Liver (tissue), 9 donors: ENCODE results near the gene TRIM17. TPM values are rescaled to one million over a fixed set of nuclear protein-coding genes. Genes with fewer than 3 reads are reported as not detected.

ENCODE experiments used
- DNase-seq: peaks from one replicate; pipeline ENCODE4 v3.0.0-alpha.2; 2017; ENCODE audit warnings: low spot score
- H3K27ac ChIP-seq, 2 donors: one replicate each; pipeline ENCODE4 v1.7.0; 2013; ENCODE audit warnings: inconsistent platforms in 2 of 2, low read length in 2 of 2, control low read depth in 1 of 2, low read depth in 1 of 2, mild to moderate bottlenecking in 1 of 2
- H3K27me3 ChIP-seq, 4 donors: one replicate each; pipeline versions ENCODE4 v1.6.1 to v1.7.0; 2013; ENCODE audit warnings: low read length in 3 of 4, inconsistent platforms in 1 of 4, mild to moderate bottlenecking in 1 of 4, moderate library complexity in 1 of 4; ENCODE audit not compliant: control insufficient read depth in 4 of 4, insufficient read depth in 4 of 4
- H3K36me3 ChIP-seq, 4 donors: one replicate each; pipeline versions ENCODE4 v1.6.1 to v1.7.0; 2013; ENCODE audit warnings: low read length in 3 of 4, mild to moderate bottlenecking in 3 of 4, low read depth in 1 of 4, moderate library complexity in 1 of 4; ENCODE audit not compliant: control insufficient read depth in 4 of 4, insufficient read depth in 3 of 4
- H3K4me1 ChIP-seq, 4 donors: one replicate each; pipeline versions ENCODE4 v1.6.1 to v1.7.0; 2013; ENCODE audit warnings: low read length in 3 of 4, mild to moderate bottlenecking in 3 of 4, moderate library complexity in 1 of 4; ENCODE audit not compliant: control insufficient read depth in 4 of 4, insufficient read depth in 4 of 4
- H3K4me3 ChIP-seq, 3 donors: one replicate each; pipeline versions ENCODE4 v1.6.1 to v1.7.0; 2013; ENCODE audit warnings: low read length in 3 of 3, control low read depth in 1 of 3, low read depth in 1 of 3, mild to moderate bottlenecking in 1 of 3
- H3K9ac ChIP-seq, 2 donors: one replicate each; pipeline ENCODE4 v1.7.0; 2013; ENCODE audit warnings: low read length in 2 of 2, mild to moderate bottlenecking in 2 of 2, moderate library complexity in 2 of 2, control low read depth in 1 of 2, low read depth in 1 of 2
- H3K9me3 ChIP-seq, 4 donors: one replicate each; pipeline versions ENCODE4 v1.6.1 to v1.7.0; 2013; ENCODE audit warnings: low read length in 3 of 4; ENCODE audit not compliant: control insufficient read depth in 4 of 4
- EGR1 ChIP-seq, 2 donors: IDR thresholded peaks; 2 replicates each; pipeline ENCODE4 v1.6.1; 2016 to 2018; ENCODE audit warnings: antibody characterized with exemption in 2 of 2, low read depth in 2 of 2
- FOXA1 ChIP-seq: IDR thresholded peaks from 2 replicates; pipeline ENCODE4 v1.6.1; 2016; ENCODE audit warnings: antibody characterized with exemption
- HNF4G ChIP-seq: IDR thresholded peaks from 2 replicates; pipeline ENCODE4 v1.6.1; 2016; ENCODE audit warnings: antibody characterized with exemption
- RXRA ChIP-seq, 2 donors: IDR thresholded peaks; 2 replicates each; pipeline ENCODE4 v1.6.1; 2017 to 2018; ENCODE audit warnings: antibody characterized with exemption in 2 of 2, mild to moderate bottlenecking in 1 of 2
- SP1 ChIP-seq: IDR thresholded peaks from 2 replicates; pipeline ENCODE4 v1.6.1; 2018; ENCODE audit warnings: antibody characterized with exemption, mild to moderate bottlenecking
- TAF1 ChIP-seq: conservative IDR thresholded peaks from 2 replicates; pipeline ENCODE4 v1.6.1; 2016; ENCODE audit warnings: antibody characterized with exemption, mild to moderate bottlenecking
- WGBS: extraction: QIAGEN DNeasy Blood & Tissue Kit; methylation state at CpG from one replicate; pipeline ENCODE4 v1.1.7; 2013; 5-methylcytosine and 5-hydroxymethylcytosine counted together
- polyA plus RNA-seq, 2 donors: library from polyadenylated mRNA; stranded (reverse) in 1 of 2; unstranded in 1 of 2; fragments of 200-250 nt in 1 of 2; fragments of >200 nt in 1 of 2; fragmentation: Nextera tagmentation in 1 of 2; extraction: Ambion mirVana in 1 of 2; gene quantifications; one replicate each; pipeline versions ENCODE4 v1.2.1 to v1.2.3, GENCODE V29; 2013 to 2015
- total RNA-seq, 2 donors: library from RNA; depleted of rRNA; stranded (reverse); fragments of >200 nt; gene quantifications; one replicate each; pipeline ENCODE4 v1.2.3, GENCODE V29; 2014
- TF ChIP-seq, protein P1 (sequence below): IDR thresholded peaks from 2 replicates; pipeline ENCODE4 v1.6.1; 2016; ENCODE audit warnings: antibody characterized with exemption
- TF ChIP-seq, protein P2 (sequence below): fragments of 150-350 bp; IDR thresholded peaks from 2 replicates; pipeline ENCODE4 v1.5.1; 2017; ENCODE audit warnings: improper control_type of control experiment, low read depth, low read length; ENCODE audit not compliant: missing input control
- donor health status: healthy.
- donor health status: healthy.
- donor health status: healthy.
- donor health status: healthy.
- donor health status: healthy.

The TRIM17 gene
- total and polyA plus RNA-seq, 4 donors, result 0.08 to 0.49 TPM; not detected in 2

DNA sequence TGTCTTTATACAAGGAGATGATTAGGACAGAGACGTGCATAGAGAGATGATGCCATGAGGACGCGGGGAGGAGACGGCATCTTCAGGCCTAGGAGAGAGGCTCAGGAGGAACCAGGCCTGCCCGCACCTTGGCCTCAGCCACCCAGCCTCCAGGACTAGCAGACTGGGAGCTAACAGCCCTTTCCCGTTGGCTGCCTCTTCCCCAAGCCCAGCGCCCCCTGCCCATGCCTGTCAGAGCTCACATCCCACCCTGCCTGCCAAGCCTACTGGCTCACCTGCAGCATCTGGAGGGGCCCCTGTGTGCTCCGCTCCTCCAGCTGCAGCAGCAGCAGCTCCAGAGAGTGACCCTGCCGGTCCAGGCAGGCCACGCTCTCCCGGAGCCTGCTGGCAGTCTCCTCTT is 6.0 kb downstream of the TRIM17 start:
- WGBS, result 95% methylated on average over 11 of the region's 11 CpGs
- Histone ChIP-seq H3K9me3 (no peaks in the 10 kb centered on the region), H3K36me3 (no peaks in the 10 kb centered on the region), H3K4me3 (no peak overlapping the region), H3K4me1 (peaks cover 1 to 6% (median 4%) of the 10 kb centered on the region in 4 donors), H3K9ac (no peak overlapping the region), H3K27me3 (peaks cover 0 to 7% (median under 1%) of the 10 kb centered on the region in 4 donors), H3K27ac (no peak overlapping the region)
- no peak for DNase-seq
- TF ChIP-seq TAF1, result no peak
- no peak for TF ChIP-seq RXRA (IDR thresholded peaks at IDR 0.05)
- TF ChIP-seq, protein P1, sequence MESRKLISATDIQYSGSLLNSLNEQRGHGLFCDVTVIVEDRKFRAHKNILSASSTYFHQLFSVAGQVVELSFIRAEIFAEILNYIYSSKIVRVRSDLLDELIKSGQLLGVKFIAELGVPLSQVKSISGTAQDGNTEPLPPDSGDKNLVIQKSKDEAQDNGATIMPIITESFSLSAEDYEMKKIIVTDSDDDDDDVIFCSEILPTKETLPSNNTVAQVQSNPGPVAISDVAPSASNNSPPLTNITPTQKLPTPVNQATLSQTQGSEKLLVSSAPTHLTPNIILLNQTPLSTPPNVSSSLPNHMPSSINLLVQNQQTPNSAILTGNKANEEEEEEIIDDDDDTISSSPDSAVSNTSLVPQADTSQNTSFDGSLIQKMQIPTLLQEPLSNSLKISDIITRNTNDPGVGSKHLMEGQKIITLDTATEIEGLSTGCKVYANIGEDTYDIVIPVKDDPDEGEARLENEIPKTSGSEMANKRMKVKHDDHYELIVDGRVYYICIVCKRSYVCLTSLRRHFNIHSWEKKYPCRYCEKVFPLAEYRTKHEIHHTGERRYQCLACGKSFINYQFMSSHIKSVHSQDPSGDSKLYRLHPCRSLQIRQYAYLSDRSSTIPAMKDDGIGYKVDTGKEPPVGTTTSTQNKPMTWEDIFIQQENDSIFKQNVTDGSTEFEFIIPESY, result no peak

DNA sequence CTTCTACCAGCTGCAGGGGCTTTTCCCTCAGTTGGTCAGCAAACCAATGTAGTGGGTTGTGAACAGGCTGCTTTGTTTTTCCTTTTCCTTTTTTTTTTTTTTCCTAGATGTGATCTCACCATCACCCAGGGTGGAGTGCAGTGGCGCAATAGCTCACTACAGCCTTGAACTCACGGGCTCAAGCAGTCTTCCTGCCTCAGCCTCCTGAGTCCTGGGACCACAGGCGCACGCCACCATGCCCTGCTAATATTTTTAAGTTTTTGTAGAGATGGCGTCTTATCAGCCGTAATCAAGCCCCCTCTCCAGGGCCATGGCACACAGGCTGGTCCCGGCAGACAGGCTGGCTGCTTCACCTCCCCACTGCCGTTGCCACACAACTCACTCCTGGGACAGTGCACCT is 6.6 kb downstream of the TRIM17 start:
- 93% methylated on average over 8 of the region's 8 CpGs for WGBS
- DNase-seq, result no peak
- Histone ChIP-seq H3K9me3 (no peaks in the 10 kb centered on the region), H3K9ac (no peak overlapping the region), H3K4me1 (peaks cover 8 to 13% (median 10%) of the 10 kb centered on the region in 4 donors), H3K36me3 (no peaks in the 10 kb centered on the region), H3K4me3 (no peak overlapping the region), H3K27ac (no peak overlapping the region), H3K27me3 (peaks cover 0 to under 1% (median 0%) of the 10 kb centered on the region in 4 donors)
- TF ChIP-seq, protein P2, sequence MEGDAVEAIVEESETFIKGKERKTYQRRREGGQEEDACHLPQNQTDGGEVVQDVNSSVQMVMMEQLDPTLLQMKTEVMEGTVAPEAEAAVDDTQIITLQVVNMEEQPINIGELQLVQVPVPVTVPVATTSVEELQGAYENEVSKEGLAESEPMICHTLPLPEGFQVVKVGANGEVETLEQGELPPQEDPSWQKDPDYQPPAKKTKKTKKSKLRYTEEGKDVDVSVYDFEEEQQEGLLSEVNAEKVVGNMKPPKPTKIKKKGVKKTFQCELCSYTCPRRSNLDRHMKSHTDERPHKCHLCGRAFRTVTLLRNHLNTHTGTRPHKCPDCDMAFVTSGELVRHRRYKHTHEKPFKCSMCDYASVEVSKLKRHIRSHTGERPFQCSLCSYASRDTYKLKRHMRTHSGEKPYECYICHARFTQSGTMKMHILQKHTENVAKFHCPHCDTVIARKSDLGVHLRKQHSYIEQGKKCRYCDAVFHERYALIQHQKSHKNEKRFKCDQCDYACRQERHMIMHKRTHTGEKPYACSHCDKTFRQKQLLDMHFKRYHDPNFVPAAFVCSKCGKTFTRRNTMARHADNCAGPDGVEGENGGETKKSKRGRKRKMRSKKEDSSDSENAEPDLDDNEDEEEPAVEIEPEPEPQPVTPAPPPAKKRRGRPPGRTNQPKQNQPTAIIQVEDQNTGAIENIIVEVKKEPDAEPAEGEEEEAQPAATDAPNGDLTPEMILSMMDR, result no peak
- TF ChIP-seq EGR1 (IDR thresholded peaks at IDR 0.05; ENCODE audit: low read depth in 2 of 2) (no peak), FOXA1 (no peak), SP1 (no peak), HNF4G (no peak)
- TF ChIP-seq, protein P1, result no peak

DNA sequence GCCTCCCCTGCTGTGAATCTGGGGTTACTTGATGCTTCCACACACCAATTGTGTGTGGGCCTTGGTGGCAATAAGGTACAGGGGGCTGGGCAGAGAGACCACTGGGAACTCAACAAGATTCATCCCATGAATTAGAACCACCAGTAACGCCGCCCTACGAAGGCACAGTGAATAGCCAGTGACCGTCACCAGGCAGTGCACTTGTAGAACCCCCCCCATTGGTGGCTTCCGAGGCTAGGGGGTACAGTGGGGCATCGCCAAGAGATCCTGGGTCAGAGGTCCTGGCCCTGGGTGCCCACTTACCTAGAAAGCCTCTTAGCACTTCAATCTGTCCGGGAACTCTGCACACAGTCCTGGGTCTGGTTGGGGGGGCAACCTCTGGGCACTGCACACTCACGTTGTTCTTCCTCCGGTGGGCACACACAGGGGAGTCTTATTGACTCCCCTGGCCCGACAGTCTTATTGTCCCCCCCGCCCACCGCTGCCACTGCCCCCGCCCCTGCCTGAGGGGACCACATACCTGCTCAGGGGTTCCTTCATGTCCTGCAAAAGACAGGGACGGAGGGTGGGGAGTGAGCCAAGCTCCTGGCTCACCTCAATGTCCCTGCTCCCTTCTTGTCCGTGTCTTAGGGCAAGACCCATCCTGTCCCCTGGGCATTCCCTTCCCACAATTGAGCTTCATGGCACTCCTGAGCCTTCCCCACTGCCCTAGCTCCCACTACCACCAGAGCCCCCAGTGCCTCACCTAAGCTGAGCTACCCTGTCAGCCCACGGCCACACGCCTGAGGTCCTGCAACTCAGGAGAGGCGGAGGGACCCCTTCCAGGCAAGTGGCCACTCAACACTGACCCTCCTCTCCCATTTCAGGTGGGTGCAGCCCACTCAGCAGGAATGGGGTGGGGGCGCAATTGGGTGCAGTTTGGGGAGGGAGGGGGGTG is 7.5 kb downstream of the TRIM17 start:
- DNase-seq, result no peak

More for the DNA sequence above, 7.5 kb downstream of the TRIM17 start:
- H3K27me3 ChIP-seq, result no peaks in the 10 kb centered on the region
- WGBS, result 94% methylated on average over 19 of the region's 19 CpGs
- no peak overlapping the region for H3K27ac ChIP-seq
- H3K9me3 ChIP-seq, result no peaks in the 10 kb centered on the region
- H3K4me3 ChIP-seq, result no peak overlapping the region
- TF ChIP-seq HNF4G (no peak), TAF1 (no peak), SP1 (no peak)
- no peak overlapping the region for H3K9ac ChIP-seq
- H3K36me3 ChIP-seq, result no peaks in the 10 kb centered on the region
- peaks cover 8 to 20% (median 15%) of the 10 kb centered on the region in 4 donors for H3K4me1 ChIP-seq
